ENCODE data around the gene HDAC4.
A peak's percentile ranks its signal among the peaks of the same experiment; 100 is the strongest.

Gene HDAC4

DNA sequence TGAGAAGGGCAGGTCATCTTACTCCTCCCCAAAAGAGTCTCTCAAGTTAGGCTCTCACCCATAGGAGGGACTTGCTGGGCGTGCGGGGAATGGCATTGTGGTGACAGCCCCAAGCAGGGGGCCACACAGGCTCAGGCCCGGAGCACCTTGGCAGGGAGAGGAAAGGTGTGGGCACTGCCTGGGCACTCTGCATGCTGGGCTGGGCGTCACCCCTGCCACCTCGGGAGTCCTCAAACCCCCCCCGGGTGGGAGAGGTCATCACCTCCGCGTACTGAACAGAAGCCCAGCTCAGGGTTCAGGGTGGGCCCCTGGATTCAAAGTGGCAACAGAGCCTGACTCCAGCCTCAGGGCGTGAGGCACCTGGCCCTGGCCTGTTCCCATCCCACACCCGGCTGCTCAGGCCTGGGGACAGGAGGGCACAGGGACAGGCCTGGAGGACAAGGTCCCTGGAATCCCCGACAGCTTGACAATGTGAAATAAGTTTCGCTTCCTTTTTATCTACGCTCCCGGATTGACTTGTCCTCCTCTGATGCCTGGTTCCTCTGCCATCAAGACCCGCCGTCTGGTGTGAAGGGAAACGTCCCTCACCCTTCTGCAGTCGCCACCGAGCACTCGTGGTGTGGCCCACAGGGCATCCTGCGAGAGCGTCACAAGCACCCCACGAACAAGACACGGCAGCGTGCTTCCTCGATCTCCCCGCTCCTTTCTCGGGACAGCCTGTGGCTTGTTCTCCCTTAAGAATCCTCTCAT, 97.8 kb downstream of the HDAC4 start:
- DNase-seq (ENCODE audit: low spot score), result peak; percentile 67
- no peak for TF ChIP-seq CTCF (IDR thresholded peaks at IDR 0.05; ENCODE audit: borderline replicate concordance, control extremely low read depth, extremely low read depth, insufficient read depth, missing control alignments)
- in situ Hi-C loops (cut with MboI; ENCODE audit: low sequenced_read_pairs, unreplicated experiment), result no loop called here

DNA sequence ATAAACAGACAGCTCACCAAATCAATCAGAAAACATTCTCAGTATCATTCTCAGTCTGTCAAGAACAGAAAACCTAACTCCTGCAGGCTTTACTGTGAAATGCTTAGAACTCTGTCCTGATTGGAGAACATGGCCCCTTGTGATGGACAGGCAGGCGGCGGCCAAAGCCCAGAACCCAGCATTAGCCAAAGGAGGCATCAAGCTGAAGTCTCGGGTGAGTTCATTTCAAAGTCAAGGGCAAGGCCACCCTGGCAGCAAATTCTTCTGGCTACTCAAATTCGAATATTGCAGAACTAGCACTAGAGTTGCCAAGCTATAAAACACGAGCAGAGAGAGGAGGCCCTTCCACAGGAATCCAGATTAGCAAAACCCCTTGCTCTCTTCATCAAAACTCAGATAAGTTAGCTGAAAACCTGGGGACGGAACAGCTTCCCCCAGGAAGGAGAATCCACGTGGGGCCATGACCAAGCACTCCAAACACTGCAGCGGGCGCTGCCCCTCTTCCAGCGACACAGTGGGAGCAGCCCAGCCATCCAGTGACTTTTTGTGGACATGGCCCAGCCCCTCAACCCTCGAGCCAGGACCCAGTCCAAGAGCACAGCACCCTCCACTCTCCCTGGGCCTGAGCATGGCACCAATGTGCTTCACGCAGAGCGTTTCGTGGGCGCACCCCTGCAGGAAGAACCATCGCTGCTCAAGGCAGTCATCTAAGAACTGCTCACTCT, 98.6 kb downstream of the HDAC4 start:
- in situ Hi-C loops (cut with MboI; ENCODE audit: low sequenced_read_pairs, unreplicated experiment), result no loop called here
- TF ChIP-seq CTCF (IDR thresholded peaks at IDR 0.05; ENCODE audit: borderline replicate concordance, control extremely low read depth, extremely low read depth, insufficient read depth, missing control alignments), result no peak
- DNase-seq (ENCODE audit: low spot score), result no peak

DNA sequence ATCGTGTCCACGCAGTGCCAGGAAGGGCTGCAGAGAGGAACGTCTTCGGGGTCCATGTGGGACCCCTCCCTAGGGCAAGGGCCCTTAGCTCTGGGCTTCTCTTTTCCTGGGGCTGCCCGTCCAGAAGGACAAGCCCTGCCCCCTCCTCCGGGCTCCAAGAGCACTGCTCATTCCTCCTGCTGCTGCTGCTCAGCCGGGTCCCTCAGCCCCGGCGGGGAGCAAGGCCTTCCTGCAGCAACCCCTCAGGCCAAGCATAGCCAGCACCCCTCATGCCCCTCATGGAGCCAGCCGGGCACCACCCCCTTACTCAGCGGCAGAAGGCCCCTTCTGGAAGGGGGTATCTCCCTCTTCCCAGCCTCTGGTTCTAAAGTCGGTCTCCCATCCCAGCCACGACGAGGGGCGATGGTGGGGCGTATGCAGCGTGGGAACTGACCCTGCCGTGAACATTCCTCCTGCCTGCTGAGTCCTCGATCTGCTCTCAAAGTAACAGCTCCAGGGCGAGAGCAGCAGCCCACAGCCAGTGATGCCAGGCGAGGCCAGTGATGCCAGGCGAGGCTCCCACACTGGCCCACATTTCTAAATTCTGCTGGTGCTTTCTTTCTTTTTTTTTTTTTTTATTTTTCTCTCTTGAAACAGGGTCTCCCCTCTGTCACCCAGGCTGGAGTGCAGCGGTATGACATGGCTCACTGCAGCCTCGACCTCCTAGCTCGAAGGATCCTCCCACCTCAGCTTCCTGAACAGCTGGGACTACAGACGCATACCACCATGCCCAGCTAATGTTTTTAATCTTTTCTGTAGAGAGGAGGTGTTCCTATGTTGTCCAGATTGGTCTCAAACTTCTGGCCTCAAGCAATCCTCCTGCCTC, 99.7 kb downstream of the HDAC4 start:
- DNase-seq (ENCODE audit: low spot score), result no peak
- in situ Hi-C loops (cut with MboI; ENCODE audit: low sequenced_read_pairs, unreplicated experiment), result no loop called here
- TF ChIP-seq CTCF (IDR thresholded peaks at IDR 0.05; ENCODE audit: borderline replicate concordance, control extremely low read depth, extremely low read depth, insufficient read depth, missing control alignments), result no peak

- no peak for TF ChIP-seq CTCF (IDR thresholded peaks at IDR 0.05; ENCODE audit: borderline replicate concordance, control extremely low read depth, extremely low read depth, insufficient read depth, missing control alignments)
- DNase-seq (ENCODE audit: low spot score), result no peak
- in situ Hi-C loops (cut with MboI; ENCODE audit: low sequenced_read_pairs, unreplicated experiment), result no loop called here
Observed at GRCh38 chr2:239300242-239300641, 100.6 kb downstream of the HDAC4 start.

GRCh38 chr2:239299218-239299939, 101.4 kb downstream of the HDAC4 start:
- no peak for DNase-seq (ENCODE audit: low spot score)
- in situ Hi-C loops (cut with MboI; ENCODE audit: low sequenced_read_pairs, unreplicated experiment), result no loop called here
- no peak for TF ChIP-seq CTCF (IDR thresholded peaks at IDR 0.05; ENCODE audit: borderline replicate concordance, control extremely low read depth, extremely low read depth, insufficient read depth, missing control alignments)

All from GM13976 (cell line).